H1 (cell line): Measurements from ENCODE around the gene FRMD4B. TPM values are rescaled to one million over a fixed set of nuclear protein-coding genes. Genes with fewer than 3 reads are reported as not detected.

Source experiments
- CTCF ChIA-PET: fragments of 300-600 bp; sonication (Branson Sonifier 250); formaldehyde crosslinking; loops from one replicate; lab custom pipeline; 2021; ENCODE audit not compliant: partially characterized antibody; lab: Charles Lee
- POLR2A ChIA-PET: fragments of 300-600 bp; sonication (Branson Sonifier 250); formaldehyde crosslinking; loops from one replicate; lab custom pipeline; 2021; ENCODE audit warnings: inconsistent platforms; ENCODE audit not compliant: partially characterized antibody; lab: Charles Lee
- DNase-seq, 2 experiments: peaks; one replicate each; pipeline versions ENCODE4 v3.0.0 to v3.0.0-alpha.2; 2010 to 2022; ENCODE audit warnings: low spot score in 2 of 2, low read depth in 1 of 2, mixed read lengths in 1 of 2
- FAIRE-seq: peaks from 2 replicates; lab custom pipeline; 2011; peaks lifted over from hg19 to GRCh38; lab: Jason Lieb, UNC
- H2AFZ ChIP-seq: 2 replicates; pipeline ENCODE4 v1.8.1; 2012; ENCODE audit warnings: low read length, inconsistent platforms
- H2AK5ac ChIP-seq: 2 replicates; pipeline ENCODE4 v1.6.1; 2013; ENCODE audit warnings: low read depth, low read length
- H2BK120ac ChIP-seq: replicated peaks from 2 replicates; pipeline ENCODE3; 2013; ENCODE audit warnings: low read depth, low read length, inconsistent platforms
- H2BK12ac ChIP-seq: 2 replicates; pipeline ENCODE4 v1.6.1; 2013; ENCODE audit warnings: low read depth, low read length
- H2BK15ac ChIP-seq: 2 replicates; pipeline ENCODE4 v1.6.1; 2013; ENCODE audit warnings: low read length
- H2BK20ac ChIP-seq: 2 replicates; pipeline ENCODE4 v1.6.1; 2013; ENCODE audit warnings: low read length
- H2BK5ac ChIP-seq: 2 replicates; pipeline ENCODE4 v1.6.1; 2013; ENCODE audit warnings: low read depth, low read length
- H3K14ac ChIP-seq: 2 replicates; pipeline ENCODE4 v1.6.1; 2013; ENCODE audit warnings: inconsistent platforms; ENCODE audit not compliant: insufficient read length
- H3K18ac ChIP-seq: 2 replicates; pipeline ENCODE4 v1.6.1; 2013; ENCODE audit warnings: low read length; ENCODE audit errors: extremely low read depth
- H3K23ac ChIP-seq: 2 replicates; pipeline ENCODE4 v1.6.1; 2013; ENCODE audit warnings: inconsistent platforms; ENCODE audit not compliant: insufficient read length
- H3K23me2 ChIP-seq: 2 replicates; pipeline ENCODE4 v1.6.1; 2013; ENCODE audit warnings: low read depth, low read length
- H3K27ac ChIP-seq: 2 replicates; pipeline ENCODE4 v1.6.1; 2011; ENCODE audit warnings: low read depth, low read length, inconsistent platforms
- H3K27me3 ChIP-seq, 4 experiments: replicated peaks in 1 of 4; 1 replicate in 1 of 4; 2 replicates in 3 of 4; pipeline versions ENCODE4 v1.6.1 to v1.8.1; 2011 to 2013; ENCODE audit warnings: low read length in 3 of 4, mild to moderate bottlenecking in 3 of 4, inconsistent platforms in 2 of 4, mixed read lengths in 2 of 4, moderate library complexity in 1 of 4; ENCODE audit not compliant: control insufficient read depth in 3 of 4, insufficient read depth in 3 of 4; ENCODE audit errors: extremely low read depth in 1 of 4
- H3K36me3 ChIP-seq, 4 experiments: 2 replicates each; pipeline versions ENCODE4 v1.6.1 to v1.8.1; 2011 to 2013; ENCODE audit warnings: mild to moderate bottlenecking in 4 of 4, low read length in 3 of 4, moderate library complexity in 2 of 4, control low read depth in 1 of 4, inconsistent platforms in 1 of 4; ENCODE audit not compliant: insufficient read depth in 4 of 4, control insufficient read depth in 2 of 4
- H3K4ac ChIP-seq: replicated peaks from 2 replicates; pipeline ENCODE3; 2013; ENCODE audit warnings: low read length, low read depth, mixed read lengths, inconsistent platforms; ENCODE audit not compliant: insufficient read length
- H3K4me1 ChIP-seq, 4 experiments: replicated peaks in 1 of 4; 1 replicate in 1 of 4; 2 replicates in 3 of 4; pipeline versions ENCODE4 v1.6.1 to v1.8.1; 2011 to 2013; ENCODE audit warnings: low read length in 3 of 4, inconsistent platforms in 2 of 4, mixed read lengths in 1 of 4; ENCODE audit not compliant: insufficient read depth in 4 of 4, control insufficient read depth in 3 of 4
- H3K4me2 ChIP-seq, 2 experiments: 2 replicates each; pipeline versions ENCODE4 v1.6.1 to v1.8.1; 2011 to 2013; ENCODE audit warnings: low read depth in 2 of 2, low read length in 2 of 2, control low read depth in 1 of 2, inconsistent platforms in 1 of 2, mild to moderate bottlenecking in 1 of 2; ENCODE audit not compliant: insufficient read depth in 1 of 2
- H3K4me3 ChIP-seq, 4 experiments: fragments of 200-600, 300-600 bp in 1 of 4; sonication (generic), shearing (Covaris generic), sonication (Bioruptor Twin) in 1 of 4; 2 replicates each; pipeline versions ENCODE4 v1.5.1 to v1.8.1; 2011 to 2016; ENCODE audit warnings: low read length in 4 of 4, low read depth in 3 of 4, control low read depth in 2 of 4, inconsistent platforms in 2 of 4, mild to moderate bottlenecking in 2 of 4, mixed read lengths in 1 of 4, moderate library complexity in 1 of 4; ENCODE audit not compliant: insufficient read depth in 2 of 4; ENCODE audit errors: extremely low read depth in 1 of 4
- H3K56ac ChIP-seq: replicated peaks from 2 replicates; pipeline ENCODE3; 2013; ENCODE audit warnings: low read depth, mild to moderate bottlenecking, mixed read lengths, low read length, inconsistent platforms; ENCODE audit not compliant: insufficient read length
- H3K79me1 ChIP-seq: 2 replicates; pipeline ENCODE4 v1.6.1; 2013; ENCODE audit warnings: low read depth, low read length, control low read depth
- H3K79me2 ChIP-seq, 2 experiments: 2 replicates each; pipeline versions ENCODE4 v1.6.1 to v1.8.1; 2012 to 2013; ENCODE audit warnings: low read length in 2 of 2, mild to moderate bottlenecking in 2 of 2, inconsistent platforms in 1 of 2; ENCODE audit not compliant: insufficient read depth in 2 of 2, control insufficient read depth in 1 of 2
- H3K9ac ChIP-seq, 4 experiments: replicated peaks in 1 of 4; 1 replicate in 1 of 4; 2 replicates in 3 of 4; pipeline versions ENCODE4 v1.6.1 to v1.8.1; 2011 to 2013; ENCODE audit warnings: low read depth in 3 of 4, low read length in 3 of 4, control low read depth in 2 of 4, mild to moderate bottlenecking in 2 of 4, moderate library complexity in 2 of 4, inconsistent platforms in 1 of 4; ENCODE audit errors: extremely low read depth in 1 of 4
- H3K9me3 ChIP-seq, 2 experiments: 2 replicates each; pipeline versions ENCODE4 v1.6.1 to v1.8.1; 2012 to 2013; ENCODE audit warnings: mild to moderate bottlenecking in 2 of 2, moderate library complexity in 2 of 2, control low read depth in 1 of 2, inconsistent platforms in 1 of 2, low read depth in 1 of 2, low read length in 1 of 2, mixed read lengths in 1 of 2; ENCODE audit not compliant: insufficient read depth in 2 of 2
- H4K20me1 ChIP-seq, 2 experiments: replicated peaks in 1 of 2; 2 replicates each; pipeline versions ENCODE3 to v1.8.1; 2011 to 2013; ENCODE audit warnings: inconsistent platforms in 2 of 2, low read length in 2 of 2, mild to moderate bottlenecking in 1 of 2; ENCODE audit not compliant: insufficient read depth in 2 of 2, control insufficient read depth in 1 of 2
- H4K5ac ChIP-seq: 2 replicates; pipeline ENCODE4 v1.6.1; 2013; ENCODE audit warnings: low read length, low read depth, mixed read lengths, inconsistent platforms; ENCODE audit not compliant: insufficient read length
- H4K8ac ChIP-seq: 2 replicates; pipeline ENCODE4 v1.8.0; 2013; ENCODE audit warnings: mild to moderate bottlenecking, moderate library complexity, low read length, inconsistent platforms; ENCODE audit not compliant: insufficient read depth; ENCODE audit errors: extremely low read depth
- H4K91ac ChIP-seq: replicated peaks from 2 replicates; pipeline ENCODE3; 2013; ENCODE audit warnings: low read length, mixed read lengths, inconsistent platforms; ENCODE audit not compliant: insufficient read length
- CBX5 ChIP-seq: fragments of 300-800, 300-1000 bp; sonication (generic); IDR thresholded peaks from 2 replicates; pipeline ENCODE4 v1.7.1; 2016; ENCODE audit warnings: antibody characterized with exemption, low read length, low read depth
- CHD2 ChIP-seq: IDR thresholded peaks from 2 replicates; pipeline ENCODE4 v1.6.1; 2012; ENCODE audit warnings: low read length, improper control_type of control experiment
- FOSL1 ChIP-seq: IDR thresholded peaks from 2 replicates; pipeline ENCODE4 v1.6.1; 2011; ENCODE audit warnings: mild to moderate bottlenecking, low read depth, low read length, moderate library complexity; ENCODE audit not compliant: insufficient read depth
- JUN ChIP-seq: IDR thresholded peaks from 2 replicates; pipeline ENCODE4 v1.6.1; 2011; ENCODE audit warnings: low read depth, mild to moderate bottlenecking, improper control_type of control experiment, low read length
- JUND ChIP-seq: IDR thresholded peaks from 2 replicates; pipeline ENCODE4 v1.6.1; 2011; ENCODE audit warnings: mild to moderate bottlenecking, improper control_type of control experiment, low read length
- MAFK ChIP-seq: IDR thresholded peaks from 2 replicates; pipeline ENCODE4 v1.6.1; 2012; ENCODE audit warnings: low read depth, mild to moderate bottlenecking, improper control_type of control experiment, low read length
- RAD21 ChIP-seq, 2 experiments: IDR thresholded peaks in 1 of 2; conservative IDR thresholded peaks in 1 of 2; 2 replicates each; pipeline ENCODE4 v1.6.1; 2011; ENCODE audit warnings: low read depth in 2 of 2, low read length in 2 of 2, improper control_type of control experiment in 1 of 2, inconsistent platforms in 1 of 2, mild to moderate bottlenecking in 1 of 2, moderate library complexity in 1 of 2
- SIN3A ChIP-seq, 2 experiments: IDR thresholded peaks in 1 of 2; conservative IDR thresholded peaks in 1 of 2; 2 replicates each; pipeline ENCODE4 v1.6.1; 2011 to 2012; ENCODE audit warnings: low read length in 2 of 2, improper control_type of control experiment in 1 of 2, low read depth in 1 of 2, mild to moderate bottlenecking in 1 of 2
- SP1 ChIP-seq: IDR thresholded peaks from 2 replicates; pipeline ENCODE4 v1.6.1; 2011; ENCODE audit warnings: low read depth, low read length
- SP4 ChIP-seq: IDR thresholded peaks from 2 replicates; pipeline ENCODE4 v1.6.1; 2012; ENCODE audit warnings: low read length, inconsistent platforms
- SUZ12 ChIP-seq: fragments of 200-600 bp; sonication (generic); IDR thresholded peaks from 2 replicates; pipeline ENCODE4 v1.6.1; 2012; ENCODE audit warnings: mild to moderate bottlenecking, inconsistent platforms, low read length, moderate library complexity, mixed read lengths
- ZNF274 ChIP-seq: IDR thresholded peaks from 2 replicates; pipeline ENCODE4 v1.7.0; 2012; ENCODE audit warnings: low read length, borderline replicate concordance; ENCODE audit errors: extremely low read depth
- WGBS, 2 experiments: shearing (Covaris generic) in 1 of 2; methylation state at CpG; one replicate each; pipeline versions ENCODE4 v1.1.6 to v1.1.7; 2013 to 2015; ENCODE audit warnings: low lambda C conversion rate in 2 of 2, mixed read lengths in 2 of 2, inconsistent platforms in 1 of 2, low coverage in 1 of 2, missing lambda C conversion rate in 1 of 2; ENCODE audit not compliant: insufficient replicate concordance in 2 of 2, insufficient coverage in 1 of 2, insufficient read length in 1 of 2; ENCODE audit errors: extremely low coverage in 1 of 2, missing lambda C conversion rate in 1 of 2; 5-methylcytosine and 5-hydroxymethylcytosine counted together
- polyA plus RNA-seq, 7 experiments: library from polyadenylated mRNA; depleted of rRNA in 3 of 7; stranded (reverse) in 5 of 7; unstranded in 2 of 7; fragments of >200 nt in 5 of 7; fragments of 200-250 nt in 2 of 7; gene quantifications; 1 replicate in 5 of 7; 2 replicates in 1 of 7; 4 replicates in 1 of 7; pipeline versions ENCODE4 v1.2.1 to v1.2.3, GENCODE V29; 2011 to 2013; ENCODE audit warnings: missing spikeins in 2 of 7, mixed read lengths in 2 of 7
- total RNA-seq: library from RNA; stranded (reverse); fragmentation: NEBNext Ultra II Directional; extraction: Animal tissue kit (Norgen Biotek cat#: 25700); gene quantifications from 2 replicates; pipeline ENCODE4 v1.2.1, GENCODE V29; 2021

The FRMD4B gene
- total and polyA plus RNA-seq, 2 of the 8 experiments (the other 6 are each of a cell fraction or from before 2014, with no cell fraction given) = 2.7 to 7.2 TPM

DNA sequence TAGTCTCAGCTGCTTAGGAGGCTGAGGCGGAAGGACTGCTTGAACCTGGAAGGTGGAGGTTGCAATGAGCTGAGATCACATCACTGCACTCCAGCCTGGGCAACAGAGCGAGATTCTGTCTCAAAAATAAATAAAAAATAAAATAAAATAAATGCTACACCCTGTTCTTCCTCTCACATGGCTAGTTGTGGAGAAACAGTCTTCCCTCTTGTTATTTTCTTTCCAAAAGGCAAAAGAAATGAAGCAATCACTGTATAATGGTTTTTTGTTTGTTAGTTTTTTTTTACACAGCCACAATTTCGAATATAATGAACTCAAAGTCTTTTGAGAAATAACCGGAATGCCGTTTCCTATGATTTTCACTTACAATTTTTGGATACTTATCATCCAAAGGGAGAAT lies 4.9 kb upstream of the FRMD4B start:
- H3K9me3 ChIP-seq = peaks cover 0 to 2% of the 10 kb centered on the region in 2 experiments; a peak in 1 of 4 replicates
- H3K23me2 ChIP-seq = peaks cover 6% of the 10 kb centered on the region; the same call in 1 of the 2 replicates
- no peak for DNase-seq
- 96% methylated on average over 5 of the region's 5 CpGs; no CpG with 5 or more reads in 1 of the 2 experiments for WGBS, 2 experiments
- no peak overlapping the region for H2BK120ac ChIP-seq
- H2BK15ac ChIP-seq = no peak overlapping the region
- no peak overlapping the region for H3K56ac ChIP-seq
- H3K4me1 ChIP-seq = peaks cover 0 to 15% (median 9%) of the 10 kb centered on the region in 4 experiments; a peak in 6 of 7 replicates
- H2BK12ac ChIP-seq = no peak overlapping the region
- ChIA-PET POLR2A (no interaction called here), CTCF (no interaction called here)
- no peak overlapping the region for H3K23ac ChIP-seq
- H3K27me3 ChIP-seq = peaks cover 0 to 10% (median 6%) of the 10 kb centered on the region in 4 experiments; a peak in 5 of 7 replicates
- H3K79me2 ChIP-seq = no peaks in the 10 kb centered on the region
- H4K91ac ChIP-seq = no peak overlapping the region
- H2AFZ ChIP-seq = no peak overlapping the region
- no peak overlapping the region for H3K4me3 ChIP-seq
- H4K8ac ChIP-seq = no peak overlapping the region
- H3K4ac ChIP-seq = no peak overlapping the region
- no peak overlapping the region for H2AK5ac ChIP-seq
- TF ChIP-seq RAD21 (IDR thresholded peaks at IDR 0.05 in 1 of 2, conservative IDR thresholded peaks at IDR 0.05 in 1 of 2; ENCODE audit: low read depth in 2 of 2, low read length in 2 of 2) = no peak
- no peak for TF ChIP-seq SP1
- no peak for TF ChIP-seq MAFK
- no peak for TF ChIP-seq JUND
- TF ChIP-seq SIN3A (conservative IDR thresholded peaks at IDR 0.05 in 1 of 2, IDR thresholded peaks at IDR 0.05 in 1 of 2; ENCODE audit: low read depth in 1 of 2, low read length in 2 of 2) = no peak
- TF ChIP-seq SP4 = no peak
- TF ChIP-seq SUZ12 = no peak
- TF ChIP-seq FOSL1 = no peak
- TF ChIP-seq JUN = no peak
- TF ChIP-seq ZNF274 = no peak
- TF ChIP-seq CHD2 = no peak
- no peak for TF ChIP-seq CBX5
- TF ChIP-seq, all 59 proteins: peak for 0
- peaks cover 0 to 3% of the 10 kb centered on the region in 2 experiments for H4K20me1 ChIP-seq
- no peaks in the 10 kb centered on the region; a peak in 1 of 8 replicates for H3K36me3 ChIP-seq
- H3K14ac ChIP-seq = no peak overlapping the region
- H3K79me1 ChIP-seq = no peaks in the 10 kb centered on the region
- H2BK20ac ChIP-seq = no peak overlapping the region
- no peak overlapping the region for H3K18ac ChIP-seq
- H3K4me2 ChIP-seq = no peak overlapping the region
- no peak overlapping the region for H2BK5ac ChIP-seq
- H4K5ac ChIP-seq = no peak overlapping the region
- no peak for FAIRE-seq
- no peak overlapping the region for H3K9ac ChIP-seq
- H3K27ac ChIP-seq = no peak overlapping the region
